Transverse colon (tissue), 4 donors: Measurements from ENCODE around the gene PRPH2. TPM values are rescaled to one million over a fixed set of nuclear protein-coding genes. Genes with fewer than 3 reads are reported as not detected.
"Not testable (repeated sequence)": the region's sequence is repeated elsewhere in the genome, so short reads cannot be mapped to it uniquely, and the experiment has no call there.

ENCODE experiments used
- DNase-seq: peaks from one replicate; pipeline ENCODE4 v3.0.0-alpha.2; 2019
- H3K27ac ChIP-seq, 4 donors: fragments of 200-600 bp; sonication (generic); 2 replicates each; pipeline ENCODE4 v1.5.1; 2016 to 2018; ENCODE audit warnings: inconsistent platforms in 4 of 4
- H3K27me3 ChIP-seq: fragments of 200-600 bp; sonication (generic); 2 replicates; pipeline ENCODE4 v1.5.1; 2017; ENCODE audit warnings: inconsistent platforms
- H3K36me3 ChIP-seq, 4 donors: fragments of 200-600 bp; sonication (generic); 2 replicates each; pipeline ENCODE4 v1.5.1; 2017 to 2019; ENCODE audit warnings: inconsistent platforms in 4 of 4
- H3K4me1 ChIP-seq, 4 donors: fragments of 200-600 bp; sonication (generic); 2 replicates each; pipeline ENCODE4 v1.5.1; 2017 to 2020; ENCODE audit warnings: inconsistent platforms in 4 of 4
- H3K4me3 ChIP-seq, 4 donors: fragments of 200-600 bp; sonication (generic); 1 replicate in 1 of 4; 2 replicates in 3 of 4; pipeline versions ENCODE4 v1.5.1 to v1.6.1; 2017 to 2019; ENCODE audit warnings: inconsistent platforms in 4 of 4
- H3K9me3 ChIP-seq, 2 donors: fragments of 200-600 bp; sonication (generic); 2 replicates each; pipeline ENCODE4 v1.5.1; 2017 to 2019; ENCODE audit warnings: inconsistent platforms in 2 of 2
- EP300 ChIP-seq: sonication (generic); formaldehyde crosslinking; IDR thresholded peaks from one replicate; pipeline ENCODE4 v1.6.1; 2017; ENCODE audit warnings: antibody characterized with exemption, low read depth
- POLR2A ChIP-seq: fragments of 450-650 bp; IDR thresholded peaks from one replicate; pipeline ENCODE4 v1.6.1; 2016; ENCODE audit warnings: antibody characterized with exemption, mild to moderate bottlenecking, moderate library complexity
- POLR2AphosphoS5 ChIP-seq, 3 donors: sonication (generic); formaldehyde crosslinking; IDR thresholded peaks; one replicate each; pipeline ENCODE4 v1.6.1; 2016; ENCODE audit warnings: antibody characterized with exemption in 3 of 3
- WGBS, 2 donors: methylation state at CpG; one replicate each; pipeline ENCODE4 v1.1.5; 2018; ENCODE audit warnings: low coverage in 1 of 2; 5-methylcytosine and 5-hydroxymethylcytosine counted together
- in situ Hi-C, 4 donors: fragments of 200-750 bp; cut with MboI; loops; one replicate each; pipeline versions ENCODE4 v1.15.0 to v1.15.1; 2017; ENCODE audit warnings: low sequenced_read_pairs in 3 of 4, low pct_ligation_motif_present in 1 of 4, low pct_unique_long_range_greater_than_20kb in 1 of 4
- intact Hi-C: fragments of 100-400 bp; cut with DNase I; formaldehyde crosslinking; loops from one replicate; pipeline ENCODE4 v1.15.1; 2023; ENCODE audit warnings: low total_unique reads
- total RNA-seq, 4 donors: library from RNA; depleted of rRNA; stranded (reverse); fragments of >200 nt; gene quantifications; one replicate each; pipeline ENCODE4 v1.1.0, GENCODE V29; 2016
- TF ChIP-seq, protein P1 (sequence below), 5 experiments: fragments of 200-600 bp in 3 of 5; fragments of 450-650 bp in 2 of 5; sonication (generic) in 3 of 5; IDR thresholded peaks; 1 replicate in 2 of 5; 2 replicates in 3 of 5; pipeline ENCODE4 v1.5.1; 2016 to 2017; ENCODE audit warnings: antibody characterized with exemption in 5 of 5, inconsistent platforms in 3 of 5, mild to moderate bottlenecking in 2 of 5, moderate library complexity in 1 of 5

PRPH2 gene
- total RNA-seq, 4 donors from 2014 or later: 0.27 to 1.1 (median 0.32) TPM; not detected in 1

DNA sequence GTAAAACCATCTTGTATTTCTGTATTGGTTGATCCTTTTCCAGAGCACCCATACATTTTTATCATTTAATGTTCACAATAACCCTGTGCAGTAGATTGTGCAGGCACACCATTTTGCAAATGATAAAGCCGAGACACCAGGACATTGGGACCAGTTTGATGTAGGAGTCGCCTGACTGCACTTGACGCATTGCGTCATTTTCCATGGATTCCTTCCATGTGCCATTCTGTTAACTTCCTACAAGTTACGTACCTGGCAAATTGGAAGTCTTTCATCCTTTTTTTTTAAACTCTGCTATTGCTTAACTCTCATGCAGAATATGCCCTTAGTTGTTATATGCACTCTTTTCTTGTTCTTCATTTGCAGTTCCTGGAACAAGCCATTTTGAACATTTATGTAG is 43.0 kb downstream of the PRPH2 start:
- Histone ChIP-seq H3K36me3 (peaks cover 0 to 95% (median 47%) of the 10 kb centered on the region in 4 donors), H3K4me1 (no peaks in the 10 kb centered on the region), H3K27ac (no peak overlapping the region), H3K27me3 (no peaks in the 10 kb centered on the region), H3K9me3 (no peaks in the 10 kb centered on the region), H3K4me3 (no peak overlapping the region)
- 96 to 100% methylated on average over 5 of the region's 5 CpGs for WGBS, 2 donors
- in situ Hi-C loops: no loop called here
- DNase-seq: no peak
- TF ChIP-seq POLR2A: no peak
- TF ChIP-seq POLR2AphosphoS5 (IDR thresholded peaks at IDR 0.05): no peak
- no peak for TF ChIP-seq EP300
- TF ChIP-seq, protein P1, sequence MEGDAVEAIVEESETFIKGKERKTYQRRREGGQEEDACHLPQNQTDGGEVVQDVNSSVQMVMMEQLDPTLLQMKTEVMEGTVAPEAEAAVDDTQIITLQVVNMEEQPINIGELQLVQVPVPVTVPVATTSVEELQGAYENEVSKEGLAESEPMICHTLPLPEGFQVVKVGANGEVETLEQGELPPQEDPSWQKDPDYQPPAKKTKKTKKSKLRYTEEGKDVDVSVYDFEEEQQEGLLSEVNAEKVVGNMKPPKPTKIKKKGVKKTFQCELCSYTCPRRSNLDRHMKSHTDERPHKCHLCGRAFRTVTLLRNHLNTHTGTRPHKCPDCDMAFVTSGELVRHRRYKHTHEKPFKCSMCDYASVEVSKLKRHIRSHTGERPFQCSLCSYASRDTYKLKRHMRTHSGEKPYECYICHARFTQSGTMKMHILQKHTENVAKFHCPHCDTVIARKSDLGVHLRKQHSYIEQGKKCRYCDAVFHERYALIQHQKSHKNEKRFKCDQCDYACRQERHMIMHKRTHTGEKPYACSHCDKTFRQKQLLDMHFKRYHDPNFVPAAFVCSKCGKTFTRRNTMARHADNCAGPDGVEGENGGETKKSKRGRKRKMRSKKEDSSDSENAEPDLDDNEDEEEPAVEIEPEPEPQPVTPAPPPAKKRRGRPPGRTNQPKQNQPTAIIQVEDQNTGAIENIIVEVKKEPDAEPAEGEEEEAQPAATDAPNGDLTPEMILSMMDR (IDR thresholded peaks at IDR 0.05): no peak
- intact Hi-C loops: no loop called here

DNA sequence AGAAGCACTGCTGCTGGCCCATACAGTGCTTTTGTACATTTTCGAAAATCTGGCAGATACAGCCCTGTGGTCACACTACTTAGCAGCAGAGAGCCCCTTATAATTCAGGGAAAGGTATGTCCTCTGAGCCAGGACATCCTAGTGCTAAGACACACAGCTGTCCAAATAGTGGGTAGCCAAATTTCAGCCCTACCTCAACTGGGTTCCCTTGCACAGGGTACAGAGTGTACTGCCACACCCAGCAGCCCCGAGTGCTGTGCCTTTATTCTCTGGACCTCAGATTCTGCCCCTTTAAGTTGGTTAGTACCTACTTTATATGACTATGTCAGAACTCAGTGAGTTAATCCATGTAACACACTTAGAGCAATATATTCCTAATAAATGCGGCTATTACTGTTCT is 47.6 kb downstream of the PRPH2 start:
- 80 to 98% methylated on average over 1 to 3 of the region's 3 CpGs for WGBS, 2 donors
- TF ChIP-seq, protein P1 (IDR thresholded peaks at IDR 0.05): no peak
- TF ChIP-seq POLR2A (no peak), EP300 (no peak), POLR2AphosphoS5 (IDR thresholded peaks at IDR 0.05) (no peak)
- no peak for DNase-seq
- H3K4me1 ChIP-seq: no peaks in the 10 kb centered on the region
- no peaks in the 10 kb centered on the region for H3K27me3 ChIP-seq
- H3K27ac ChIP-seq: no peak overlapping the region
- H3K9me3 ChIP-seq: no peaks in the 10 kb centered on the region
- in situ Hi-C loops: loop anchor here in 1 of 4 donors (25.0 kb wide), 1 partner anchor 488 kb away; the partner anchor contains the start of gene SRF
- peaks cover 0 to 97% (median 48%) of the 10 kb centered on the region in 4 donors for H3K36me3 ChIP-seq
- no peak overlapping the region for H3K4me3 ChIP-seq
- intact Hi-C loops: no loop called here

DNA sequence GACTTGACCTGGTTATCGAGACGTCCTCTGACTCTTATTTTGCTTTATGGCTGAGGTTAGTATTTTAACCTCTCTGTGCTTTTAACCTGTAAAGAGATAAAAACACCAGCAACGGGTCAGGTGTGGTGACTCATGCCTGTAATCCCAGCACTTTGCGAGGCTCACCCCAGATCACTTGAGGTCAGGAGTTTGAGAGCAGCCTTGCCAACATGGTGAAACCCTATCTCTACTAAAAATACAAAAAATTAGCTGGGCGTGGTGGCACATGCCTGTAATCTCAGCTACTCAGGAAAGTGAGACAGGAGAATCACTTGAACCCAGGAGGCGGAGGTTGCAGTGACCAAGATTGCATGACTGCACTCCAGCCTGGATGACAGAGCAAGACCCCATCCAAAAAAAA is 48.0 kb downstream of the PRPH2 start:
- whole genome bisulfite sequencing, 2 donors: 85 to 87% methylated on average over 6 of the region's 6 CpGs
- H3K4me1 ChIP-seq, intact Hi-C loops, H3K27me3 ChIP-seq, DNase-seq, H3K4me3 ChIP-seq, H3K27ac ChIP-seq, H3K9me3 ChIP-seq: not testable (repeated sequence)
- H3K36me3 ChIP-seq: peaks cover 0 to 97% (median 47%) of the 10 kb centered on the region in 4 donors
- in situ Hi-C loops: loop anchor here in 1 of 4 donors (25.0 kb wide), 1 partner anchor 488 kb away; the partner anchor contains the start of gene SRF

DNA sequence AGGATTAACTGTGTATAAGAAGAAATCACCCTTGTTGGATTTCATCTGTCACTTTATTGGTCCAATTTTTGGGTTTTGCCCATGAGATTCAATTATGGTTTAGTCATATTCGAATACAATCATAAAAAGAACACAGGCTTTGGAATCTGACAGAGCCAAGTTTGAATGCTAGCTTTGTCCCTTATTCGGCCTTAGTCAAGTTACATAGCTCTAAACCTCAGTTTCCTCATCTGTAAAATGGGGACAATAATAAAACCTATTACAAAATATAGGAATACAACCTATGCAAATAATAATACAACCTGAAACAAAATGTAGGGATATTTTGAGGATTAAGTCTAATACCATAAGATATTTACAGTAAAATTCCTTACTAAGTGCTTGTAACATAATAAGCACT is 57.7 kb downstream of the PRPH2 start:
- intact Hi-C loops: loop anchor here (5.0 kb wide), 2 partner anchors 63 to 213 kb away; partner anchors contain the start of gene RPL7L1
- in situ Hi-C loops: loop anchor here (5.0 to 25.0 kb wide), 4 partner anchors 63 to 498 kb away; partner anchors contain the start of genes RPL7L1 (in 3 of the 4) and SRF (in 1 of the 4)
- H3K9me3 ChIP-seq: no peaks in the 10 kb centered on the region
- no peak for DNase-seq
- no peak overlapping the region for H3K4me3 ChIP-seq
- WGBS, 2 donors: 96 to 97% methylated on average over 2 of the region's 2 CpGs
- no peak overlapping the region for H3K27ac ChIP-seq
- peaks cover 0 to 67% (median 32%) of the 10 kb centered on the region in 4 donors for H3K36me3 ChIP-seq
- H3K27me3 ChIP-seq: no peaks in the 10 kb centered on the region
- no peaks in the 10 kb centered on the region for H3K4me1 ChIP-seq
- TF ChIP-seq POLR2A (no peak), POLR2AphosphoS5 (IDR thresholded peaks at IDR 0.05) (no peak), EP300 (no peak)
- TF ChIP-seq, protein P1 (IDR thresholded peaks at IDR 0.05): no peak
